K562 (cell line): Measurements from ENCODE around the gene IL31. TPM values are rescaled to one million over a fixed set of nuclear protein-coding genes. Genes with fewer than 3 reads are reported as not detected.
A peak's percentile ranks its signal among the peaks of the same experiment; 100 is the strongest.

ENCODE experiments used
- ATAC-seq: fragments of 200-7000 bp; cut with Tn5 transposase; 3 replicates; pipeline ENCODE4 v1.9.1; 2020; ENCODE audit warnings: moderate library complexity
- BruUV-seq: library from RNA; stranded (reverse); fragments of 400-500 nt; replicated peaks from 2 replicates; lab custom pipeline; 2021; lab: Mats Ljungman, UMichigan
- CTCF ChIA-PET: fragments of 300-600 bp; formaldehyde crosslinking; extraction: SDS; loops from one replicate; lab custom pipeline; 2021; ENCODE audit warnings: low intra/inter-chr PET ratio; lab: Yijun Ruan, JAX
- POLR2A ChIA-PET: fragments of 300-600, 350-650 bp; sonication (Branson Sonifier 250); formaldehyde crosslinking; extraction: SDS; loops from one replicate; lab custom pipeline; 2021; ENCODE audit warnings: antibody characterized with exemption, inconsistent platforms; lab: Yijun Ruan, JAX
- DNase-seq, 4 experiments: peaks; one replicate each; pipeline versions ENCODE4 v3.0.0 to v3.0.0-alpha.2; 2011 to 2018; ENCODE audit warnings: low spot score in 3 of 4, mixed read lengths in 3 of 4; ENCODE audit errors: extremely low read depth in 1 of 4
- FAIRE-seq: peaks from 2 replicates; lab custom pipeline; 2011; peaks lifted over from hg19 to GRCh38; lab: Jason Lieb, UNC
- H2AFZ ChIP-seq: 2 replicates; pipeline ENCODE4 v1.6.0; 2011; ENCODE audit warnings: low read depth, low read length, control low read depth, inconsistent platforms
- H3K27ac ChIP-seq: fragments of 200-600 bp; 3 replicates; pipeline ENCODE4 v1.8.0; 2011; ENCODE audit warnings: low read depth, mild to moderate bottlenecking, control low read depth, inconsistent platforms, low read length, moderate library complexity, mixed read lengths; ENCODE audit errors: extremely low read depth
- H3K27me3 ChIP-seq, 2 experiments: fragments of 300-600 bp in 1 of 2; 2 replicates in 1 of 2; 3 replicates in 1 of 2; pipeline versions ENCODE4 v1.6.0 to v1.8.0; 2011; ENCODE audit warnings: inconsistent platforms in 2 of 2, low read length in 2 of 2, mild to moderate bottlenecking in 1 of 2, mixed read lengths in 1 of 2, moderate library complexity in 1 of 2; ENCODE audit not compliant: control insufficient read depth in 2 of 2, insufficient read depth in 2 of 2
- H3K36me3 ChIP-seq: fragments of 300-600 bp; 3 replicates; pipeline ENCODE4 v1.8.0; 2011; ENCODE audit warnings: mild to moderate bottlenecking, low read length, inconsistent platforms; ENCODE audit not compliant: control insufficient read depth, insufficient read depth
- H3K4me1 ChIP-seq, 2 experiments: fragments of 200-600 bp in 1 of 2; replicated peaks in 1 of 2; 2 replicates in 1 of 2; 3 replicates in 1 of 2; pipeline versions ENCODE4 v1.5.1 to v1.8.0; 2011; ENCODE audit warnings: inconsistent platforms in 2 of 2, low read length in 2 of 2, mild to moderate bottlenecking in 1 of 2, mixed read lengths in 1 of 2, moderate library complexity in 1 of 2; ENCODE audit not compliant: control insufficient read depth in 2 of 2, insufficient read depth in 2 of 2
- H3K4me2 ChIP-seq: 2 replicates; pipeline ENCODE4 v1.6.1; 2011; ENCODE audit warnings: low read length, control low read depth, inconsistent platforms, mixed read lengths; ENCODE audit not compliant: insufficient read depth
- H3K4me3 ChIP-seq: fragments of 200-600 bp; sonication (generic), shearing (Covaris generic); 2 replicates; pipeline ENCODE4 v1.5.1; 2016; ENCODE audit warnings: control low read depth, inconsistent platforms
- H3K79me2 ChIP-seq: fragments of 200-600 bp; 3 replicates; pipeline ENCODE4 v1.8.0; 2011; ENCODE audit warnings: low read length, inconsistent platforms; ENCODE audit not compliant: control insufficient read depth, insufficient read depth
- H3K9ac ChIP-seq, 2 experiments: 2 replicates each; pipeline versions ENCODE4 v1.6.0 to v1.6.1; 2011; ENCODE audit warnings: low read depth in 2 of 2, low read length in 2 of 2, control low read depth in 1 of 2, inconsistent platforms in 1 of 2, mild to moderate bottlenecking in 1 of 2, mixed read lengths in 1 of 2; ENCODE audit not compliant: insufficient read depth in 1 of 2
- H3K9me1 ChIP-seq: one replicate; pipeline ENCODE4 v1.6.0; 2011; ENCODE audit warnings: inconsistent platforms, mild to moderate bottlenecking, low read length, moderate library complexity; ENCODE audit not compliant: control insufficient read depth, insufficient read depth
- H3K9me3 ChIP-seq: replicated peaks from 2 replicates; pipeline ENCODE4 v1.5.1; 2011; ENCODE audit warnings: low read depth, low read length, inconsistent platforms; ENCODE audit not compliant: control insufficient read depth, insufficient read depth
- H4K20me1 ChIP-seq: replicated peaks from 2 replicates; pipeline ENCODE4 v1.6.1; 2011; ENCODE audit warnings: low read length, inconsistent platforms, mixed read lengths; ENCODE audit not compliant: control insufficient read depth, insufficient read depth
- CAMTA2 ChIP-seq: fragments of 250-450 bp; sonication (Bioruptor Pico); conservative IDR thresholded peaks from 2 replicates; pipeline ENCODE4 v1.5.1; 2022
- CEBPB ChIP-seq: fragments of 450-650 bp; IDR thresholded peaks from 2 replicates; pipeline ENCODE4 v1.6.1; 2016; ENCODE audit warnings: missing genetic modification characterization, missing compliant biosample characterization
- FOSL1 ChIP-seq: fragments of 200-800 bp; sonication (Bioruptor generic); conservative IDR thresholded peaks from 2 replicates; pipeline ENCODE4 v1.6.1; 2016; ENCODE audit warnings: missing genetic modification characterization, missing compliant biosample characterization
- HINFP ChIP-seq: fragments of 450-650 bp; conservative IDR thresholded peaks from 2 replicates; pipeline ENCODE4 v1.6.1; 2016; ENCODE audit warnings: missing genetic modification characterization, low read depth, mild to moderate bottlenecking, control low read depth, missing compliant biosample characterization
- KLF10 ChIP-seq: fragments of 250-450 bp; sonication (Bioruptor Pico); IDR thresholded peaks from 2 replicates; pipeline ENCODE4 v1.6.1; 2021; ENCODE audit warnings: matching md5 sums
- MTA2 ChIP-seq: fragments of 450-650 bp; IDR thresholded peaks from 2 replicates; pipeline ENCODE4 v1.6.1; 2016; ENCODE audit warnings: low read depth
- NFIC ChIP-seq: fragments of 450-650 bp; IDR thresholded peaks from 2 replicates; pipeline ENCODE4 v1.6.1; 2017; ENCODE audit warnings: mild to moderate bottlenecking, inconsistent platforms
- POLR2AphosphoS5 ChIP-seq: IDR thresholded peaks from 2 replicates; pipeline ENCODE4 v1.6.1; 2011; ENCODE audit warnings: mild to moderate bottlenecking, low read depth, low read length, moderate library complexity; ENCODE audit not compliant: control insufficient read depth, insufficient read depth
- SAP30 ChIP-seq: fragments of 200-600 bp; sonication (generic); IDR thresholded peaks from 2 replicates; pipeline ENCODE4 v1.6.1; 2012; ENCODE audit warnings: borderline replicate concordance, low read depth, mild to moderate bottlenecking, moderate library complexity, low read length, control low read depth, inconsistent platforms; ENCODE audit not compliant: insufficient read depth, poor library complexity, severe bottlenecking
- SRSF1 ChIP-seq: fragments of 200-400 bp; formaldehyde crosslinking; IDR thresholded peaks from 2 replicates; pipeline ENCODE4 v1.6.1; 2017; ENCODE audit warnings: mild to moderate bottlenecking, low read depth, low read length, moderate library complexity
- TBL1XR1 ChIP-seq, 2 experiments: IDR thresholded peaks; 2 replicates each; pipeline ENCODE4 v1.6.1; 2012; ENCODE audit warnings: improper control_type of control experiment in 2 of 2, low read length in 2 of 2, mild to moderate bottlenecking in 1 of 2
- TCF7 ChIP-seq: sonication (generic); IDR thresholded peaks from 2 replicates; pipeline ENCODE4 v1.6.1; 2016; ENCODE audit warnings: antibody characterized with exemption, borderline replicate concordance
- TRIM24 ChIP-seq, 2 experiments: fragments of 450-650 bp; IDR thresholded peaks; 2 replicates each; pipeline ENCODE4 v1.6.1; 2016
- ZNF584 ChIP-seq: fragments of 200-800 bp; sonication (Bioruptor generic); IDR thresholded peaks from 2 replicates; pipeline ENCODE4 v1.6.1; 2016; ENCODE audit warnings: low read depth, mild to moderate bottlenecking, missing genetic modification characterization, missing compliant biosample characterization
- WGBS: fragments of 100-300 bp; shearing (Covaris generic); methylation state at CpG from one replicate; pipeline ENCODE4 v1.1.6; 2016; ENCODE audit warnings: low coverage, mixed read lengths; ENCODE audit not compliant: insufficient coverage; ENCODE audit errors: missing lambda C conversion rate; 5-methylcytosine and 5-hydroxymethylcytosine counted together
- in situ Hi-C: fragments of 300-500 bp; cut with MboI; formaldehyde crosslinking; loops from 4 replicates; pipeline ENCODE4 v1.15.0; 2018; ENCODE audit warnings: inconsistent platforms, mixed read lengths
- intact Hi-C: fragments of 100-400 bp; cut with micrococcal nuclease; formaldehyde crosslinking; loops from 2 replicates; pipeline ENCODE4 v1.14.2; 2022
- polyA plus RNA-seq, 8 experiments: library from polyadenylated mRNA; depleted of rRNA in 4 of 8; stranded (reverse) in 5 of 8; unstranded in 3 of 8; fragments of >200 nt; fragmentation: Nextera tagmentation in 2 of 8; fragmentation: Illumina TruSeq in 1 of 8; extraction: Ambion mirVana in 2 of 8; extraction: Trizol in 1 of 8; gene quantifications; 2 replicates each; pipeline versions ENCODE4 v1.2.1 to v1.2.3, GENCODE V29; 2011 to 2014; ENCODE audit warnings: inconsistent platforms in 1 of 8, missing spikeins in 1 of 8
- total RNA-seq, 7 experiments: library from RNA; depleted of rRNA in 6 of 7; stranded (reverse); fragments of >200 nt in 6 of 7; fragmentation: Illumina TruSeq in 2 of 7; extraction: Trizol in 2 of 7; gene quantifications; 2 replicates each; pipeline versions ENCODE4 v1.2.1 to v1.2.3, GENCODE V29; 2011 to 2021; ENCODE audit warnings: low replicate concordance in 1 of 7

Gene IL31
- total and polyA plus RNA-seq, 9 of the 15 experiments (the other 6 are each of a cell fraction or from before 2014, with no cell fraction given), result not detected

- ATAC-seq, result no peak
- Histone ChIP-seq H3K4me1 (peaks cover 0 to 14% of the 10 kb centered on the region in 2 experiments; a peak in 2 of 5 replicates), H3K27ac (no peak overlapping the region), H3K4me2 (no peak overlapping the region), H3K27me3 (no peaks in the 10 kb centered on the region), H3K36me3 (no peaks in the 10 kb centered on the region), H4K20me1 (no peaks in the 10 kb centered on the region), H3K79me2 (no peaks in the 10 kb centered on the region), H3K4me3 (no peak overlapping the region), H2AFZ (no peak overlapping the region), H3K9me1 (no peaks in the 10 kb centered on the region), H3K9ac (peak overlapping the region in 1 of 2 experiments; percentile 32; a peak in 1 of 4 replicates), H3K9me3 (no peaks in the 10 kb centered on the region)
- WGBS, result 51% methylated on average over 10 of the region's 10 CpGs
- intact Hi-C loops (no loop called here), in situ Hi-C loops (no loop called here)
- ChIA-PET POLR2A (no interaction called here), CTCF (no interaction called here)
- FAIRE-seq, result no peak
- TF ChIP-seq MTA2, result no peak
- no peak for TF ChIP-seq SRSF1
- no peak for TF ChIP-seq KLF10 (CRISPR knock-in tag)
- no peak for TF ChIP-seq HINFP (tag)
- no peak for TF ChIP-seq CEBPB (tag)
- no peak for TF ChIP-seq TCF7
- TF ChIP-seq TRIM24 (IDR thresholded peaks at IDR 0.05), result no peak
- no peak for TF ChIP-seq TBL1XR1 (IDR thresholded peaks at IDR 0.05; ENCODE audit: low read length in 2 of 2)
- no peak for TF ChIP-seq POLR2AphosphoS5
- no peak for TF ChIP-seq ZNF584 (CRISPR knock-in tag)
- no peak for TF ChIP-seq NFIC
- TF ChIP-seq SAP30, result no peak
- TF ChIP-seq FOSL1 (tag), result no peak
- no peak for TF ChIP-seq CAMTA2 (CRISPR knock-in tag)
- no TSS peak for BruUV-seq
- peak in 1 of 4 experiments; percentile 2 for DNase-seq
Observed at GRCh38 chr12:122185494-122186082, 11.6 kb upstream of the IL31 start.
